Lower leg skin (tissue), 3 donors: ENCODE data around the gene CNDP2.

Experiments used
- POLR2A ChIP-seq, 2 donors: fragments of 450-650 bp; IDR thresholded peaks; one replicate each; pipeline ENCODE4 v1.6.1; 2016 to 2017; ENCODE audit warnings: antibody characterized with exemption in 2 of 2, mild to moderate bottlenecking in 1 of 2, moderate library complexity in 1 of 2
- TF ChIP-seq, protein P1 (sequence below), 3 donors: fragments of 450-650 bp; IDR thresholded peaks; one replicate each; pipeline ENCODE4 v1.5.1; 2016; ENCODE audit warnings: antibody characterized with exemption in 3 of 3, mild to moderate bottlenecking in 3 of 3, moderate library complexity in 2 of 3

DNA sequence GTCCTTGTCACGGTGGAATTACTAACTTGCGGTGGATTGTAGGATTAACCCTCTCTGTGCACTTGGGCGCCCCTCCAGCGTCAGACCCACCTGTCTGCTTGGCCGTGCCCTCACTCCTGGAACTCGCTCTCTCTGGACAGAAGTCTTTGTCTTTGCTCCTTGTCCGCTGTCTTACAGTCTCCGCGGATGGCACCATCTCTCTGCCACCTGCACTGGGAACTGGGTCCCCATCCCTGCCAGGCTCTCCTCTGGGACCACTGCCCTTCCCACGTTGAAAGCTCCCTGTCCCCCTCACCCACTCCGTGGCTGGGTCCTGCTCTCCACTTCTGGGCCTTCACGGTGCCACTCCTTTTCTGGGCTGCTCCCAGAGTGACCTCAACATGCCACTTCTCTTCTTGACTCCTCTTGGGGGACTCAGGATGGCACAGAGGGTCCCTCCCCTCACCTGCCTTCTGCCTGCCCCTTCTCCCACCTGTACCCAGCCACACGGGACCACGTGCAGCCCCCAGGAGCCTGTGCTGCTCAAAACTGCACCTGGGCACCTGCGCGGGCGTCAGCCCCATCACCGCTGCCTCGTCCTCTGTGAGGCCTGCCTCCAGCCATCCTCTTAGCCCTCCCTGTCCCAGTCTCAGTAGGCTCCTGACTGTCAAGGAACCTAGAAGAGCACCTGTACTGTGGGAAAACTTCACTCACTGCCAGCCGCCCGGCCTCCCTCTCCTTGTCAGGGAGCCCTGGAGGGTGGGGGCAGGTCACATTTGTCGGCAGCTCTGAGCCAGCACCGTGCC lies 11.1 kb downstream of the CNDP2 start:
- TF ChIP-seq POLR2A (IDR thresholded peaks at IDR 0.05) = no peak
- TF ChIP-seq, protein P1, sequence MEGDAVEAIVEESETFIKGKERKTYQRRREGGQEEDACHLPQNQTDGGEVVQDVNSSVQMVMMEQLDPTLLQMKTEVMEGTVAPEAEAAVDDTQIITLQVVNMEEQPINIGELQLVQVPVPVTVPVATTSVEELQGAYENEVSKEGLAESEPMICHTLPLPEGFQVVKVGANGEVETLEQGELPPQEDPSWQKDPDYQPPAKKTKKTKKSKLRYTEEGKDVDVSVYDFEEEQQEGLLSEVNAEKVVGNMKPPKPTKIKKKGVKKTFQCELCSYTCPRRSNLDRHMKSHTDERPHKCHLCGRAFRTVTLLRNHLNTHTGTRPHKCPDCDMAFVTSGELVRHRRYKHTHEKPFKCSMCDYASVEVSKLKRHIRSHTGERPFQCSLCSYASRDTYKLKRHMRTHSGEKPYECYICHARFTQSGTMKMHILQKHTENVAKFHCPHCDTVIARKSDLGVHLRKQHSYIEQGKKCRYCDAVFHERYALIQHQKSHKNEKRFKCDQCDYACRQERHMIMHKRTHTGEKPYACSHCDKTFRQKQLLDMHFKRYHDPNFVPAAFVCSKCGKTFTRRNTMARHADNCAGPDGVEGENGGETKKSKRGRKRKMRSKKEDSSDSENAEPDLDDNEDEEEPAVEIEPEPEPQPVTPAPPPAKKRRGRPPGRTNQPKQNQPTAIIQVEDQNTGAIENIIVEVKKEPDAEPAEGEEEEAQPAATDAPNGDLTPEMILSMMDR (IDR thresholded peaks at IDR 0.05) = no peak
